HG03045 (cell line): ENCODE data around the gene ARL5C.

Experiments used
- ATAC-seq: cut with Tn5 transposase; IDR thresholded peaks from one replicate; pipeline ENCODE4 v1.9.1; 2021; ENCODE audit warnings: mild to moderate bottlenecking, moderate library complexity; ENCODE audit not compliant: unreplicated experiment

Gene ARL5C

DNA sequence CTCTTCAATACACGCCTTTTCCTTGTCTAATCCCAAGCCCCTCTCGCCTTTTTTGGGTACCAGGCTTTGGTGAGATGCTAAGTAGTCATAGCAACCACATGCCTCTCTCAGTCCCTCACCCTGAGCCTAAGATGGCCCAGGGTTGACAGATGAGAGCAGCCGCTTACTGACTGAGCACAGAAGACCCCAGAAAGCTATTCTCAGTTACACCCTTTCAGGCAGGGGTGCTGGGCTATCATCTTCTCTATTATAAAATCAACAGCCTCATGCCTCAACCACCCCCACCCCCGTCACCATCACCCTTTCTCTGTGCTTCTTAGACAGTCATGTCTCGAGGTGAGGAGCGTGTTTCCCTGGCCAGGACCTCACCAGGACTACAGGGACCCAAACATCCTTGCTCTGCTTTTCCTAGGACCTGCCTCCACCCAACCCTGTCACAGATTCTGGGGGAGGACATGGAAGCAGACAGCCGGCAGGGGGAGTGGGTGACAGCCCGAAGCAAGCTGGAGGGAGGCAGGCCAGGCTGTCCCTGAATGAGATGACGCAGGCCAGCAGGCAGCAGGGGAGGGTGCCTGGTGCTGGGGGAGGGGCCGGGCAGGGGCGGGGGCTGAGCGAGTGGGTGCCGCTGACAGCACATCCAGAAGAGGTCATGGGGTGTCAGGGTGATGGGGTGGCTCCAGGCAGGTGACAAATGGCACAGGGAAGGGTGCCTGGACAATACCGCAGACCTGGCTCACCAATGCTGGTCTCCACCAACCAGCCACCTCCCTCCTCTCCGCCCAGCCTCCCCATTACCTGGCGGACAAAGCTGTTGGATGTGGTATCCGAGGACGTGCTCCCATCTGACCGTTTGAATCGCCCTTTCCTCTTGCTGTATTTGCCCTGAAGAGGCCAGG lies 28.4 kb upstream of the ARL5C start:
- ATAC-seq = no peak

DNA sequence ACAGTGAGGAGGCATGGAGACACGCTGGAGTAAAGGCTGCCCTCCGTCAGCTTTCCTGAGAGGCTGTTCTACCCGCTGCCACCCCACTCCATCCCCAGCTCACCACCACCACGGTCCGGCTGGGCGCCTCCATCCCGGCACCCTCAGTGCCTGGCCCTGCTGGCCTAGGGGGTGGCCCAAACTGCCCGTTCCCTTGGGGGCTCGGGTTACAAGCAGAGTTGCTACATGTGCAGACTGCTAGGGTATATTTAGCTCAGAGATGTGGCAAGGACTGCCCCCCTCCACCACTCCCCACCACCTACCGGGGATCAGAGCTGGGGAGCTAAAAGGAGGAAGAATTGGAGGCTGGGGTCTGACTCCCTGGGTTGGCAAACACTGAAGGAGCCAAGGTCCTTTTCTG lies 27.4 kb upstream of the ARL5C start:
- ATAC-seq = no peak

DNA sequence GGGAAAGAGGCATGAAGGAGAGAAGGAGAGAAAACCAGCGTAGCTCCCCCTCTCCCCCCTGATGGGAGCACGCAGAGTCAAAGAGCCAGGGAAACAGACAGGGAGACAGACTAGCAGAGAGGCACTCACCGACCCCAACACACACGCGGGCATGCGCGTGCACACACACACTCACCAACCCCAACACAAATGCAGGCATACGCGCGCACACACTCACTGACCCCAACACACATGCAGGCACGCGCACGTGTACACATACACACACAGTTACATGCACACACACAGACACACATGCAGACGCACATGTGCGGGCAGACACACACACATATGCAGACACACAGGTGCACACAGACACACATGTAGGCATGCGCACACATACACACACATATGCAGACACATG lies 26.9 kb upstream of the ARL5C start:
- no peak for ATAC-seq

DNA sequence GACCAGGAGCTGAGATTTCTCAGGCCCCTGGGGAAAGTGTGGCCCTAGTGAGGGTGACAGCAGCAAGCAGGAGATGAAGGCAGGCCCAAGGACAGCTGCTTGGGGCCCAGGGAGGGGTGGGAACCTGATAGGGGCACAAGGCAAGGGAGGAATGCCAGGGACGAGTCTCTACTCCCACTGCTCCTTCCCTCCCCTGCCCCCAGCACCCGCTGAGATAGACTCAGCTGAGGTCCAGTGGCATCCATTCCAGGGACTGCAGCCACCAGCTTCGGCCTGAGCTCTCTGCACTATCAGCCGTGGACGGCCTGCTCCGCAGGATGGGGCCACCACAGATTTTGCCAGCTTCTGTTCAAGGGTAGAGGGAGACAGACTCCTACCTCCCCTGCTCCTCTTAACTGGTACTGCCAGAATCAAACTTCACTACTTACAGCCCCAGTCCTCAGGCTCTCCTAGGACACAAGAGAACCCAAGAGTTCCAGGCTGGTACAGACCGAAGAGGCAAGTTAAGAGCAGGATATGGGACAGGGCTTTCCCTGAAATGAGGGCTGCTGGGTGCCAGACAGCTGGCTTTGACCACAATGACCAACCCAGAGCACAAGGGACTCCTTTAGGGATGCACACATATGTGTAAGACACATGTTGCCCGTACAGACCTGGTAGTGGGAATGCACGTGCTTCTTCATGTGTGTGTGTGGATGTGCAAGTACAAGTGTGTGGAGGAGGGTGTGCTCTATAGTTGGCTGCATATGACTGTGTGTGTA lies 26.0 kb upstream of the ARL5C start:
- no peak for ATAC-seq

DNA sequence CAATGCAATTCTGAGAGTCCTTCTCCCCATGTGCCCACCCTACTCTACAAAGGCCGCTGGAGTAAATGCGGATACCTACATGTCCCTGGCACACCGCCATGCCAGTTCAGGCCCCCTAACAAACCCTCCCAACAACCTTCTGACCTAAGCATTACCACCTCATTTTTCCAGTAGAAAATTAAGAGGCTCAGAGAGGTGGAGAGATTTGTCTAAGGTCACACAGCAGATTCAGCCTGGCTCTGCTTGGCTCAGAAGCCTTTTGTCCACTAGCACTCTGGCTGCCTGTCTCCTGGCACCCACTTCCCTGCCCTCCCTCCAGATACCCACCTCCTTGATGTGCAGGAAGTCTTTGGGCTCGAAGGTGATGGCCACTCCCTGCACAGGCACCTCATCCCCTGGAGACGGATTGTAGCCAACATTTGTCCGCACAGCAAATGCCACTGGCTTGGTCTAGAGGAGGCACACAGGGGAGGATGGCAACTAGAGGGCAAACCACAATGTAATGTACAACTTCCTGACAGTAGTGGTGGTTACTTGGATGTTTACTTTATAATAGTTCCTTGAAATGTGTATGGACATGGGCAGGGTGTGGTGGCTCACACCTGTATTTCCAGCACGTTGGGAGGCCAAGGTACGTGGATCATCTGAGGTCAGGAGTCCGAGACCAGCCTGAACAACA lies 21.3 kb upstream of the ARL5C start:
- no peak for ATAC-seq

DNA sequence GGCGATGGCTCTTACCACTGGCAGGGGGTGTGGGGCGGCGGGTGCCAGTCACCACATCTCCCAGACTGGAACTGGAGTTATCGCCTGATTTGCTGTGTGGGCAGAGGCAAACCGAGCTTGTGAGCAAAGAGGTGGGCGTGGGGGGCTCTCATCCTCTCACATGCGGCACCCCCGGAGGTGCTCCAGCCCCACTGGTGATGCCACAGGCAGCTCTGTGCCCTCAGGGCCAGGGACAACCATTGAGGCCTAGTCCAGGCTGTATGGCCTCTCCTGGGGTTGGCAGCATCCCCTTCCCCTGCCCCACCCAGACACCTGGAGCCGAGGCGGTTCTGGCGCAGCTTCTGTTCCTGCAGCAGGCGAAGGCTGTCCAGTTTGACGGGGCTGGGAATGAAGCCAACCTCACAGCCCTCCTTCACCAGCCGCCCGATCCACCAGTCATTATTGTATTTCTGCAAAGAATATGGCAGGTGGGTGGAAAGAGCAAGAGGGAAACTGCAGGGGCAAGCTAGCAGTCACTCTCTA lies 20.6 kb upstream of the ARL5C start:
- ATAC-seq = no peak

DNA sequence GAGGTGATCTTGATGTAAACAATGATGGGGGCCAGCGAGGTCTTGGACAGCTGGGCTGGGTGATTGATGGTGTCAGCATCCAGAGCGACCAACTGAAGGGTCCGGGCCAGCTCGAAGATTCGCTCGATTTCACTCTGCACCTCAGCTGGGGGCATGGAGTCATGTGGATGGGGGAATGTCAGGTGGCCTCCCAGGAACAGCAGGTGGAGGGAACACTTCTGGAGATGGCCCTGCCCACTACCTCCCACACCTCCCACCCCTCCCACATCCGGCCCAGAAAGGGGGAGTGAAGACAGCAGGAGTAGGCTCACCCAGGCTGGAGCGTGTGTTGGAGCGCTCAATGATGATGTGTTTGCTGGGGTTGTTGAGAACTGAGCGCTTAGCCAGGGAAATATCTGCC lies 17.8 kb upstream of the ARL5C start:
- no peak for ATAC-seq

DNA sequence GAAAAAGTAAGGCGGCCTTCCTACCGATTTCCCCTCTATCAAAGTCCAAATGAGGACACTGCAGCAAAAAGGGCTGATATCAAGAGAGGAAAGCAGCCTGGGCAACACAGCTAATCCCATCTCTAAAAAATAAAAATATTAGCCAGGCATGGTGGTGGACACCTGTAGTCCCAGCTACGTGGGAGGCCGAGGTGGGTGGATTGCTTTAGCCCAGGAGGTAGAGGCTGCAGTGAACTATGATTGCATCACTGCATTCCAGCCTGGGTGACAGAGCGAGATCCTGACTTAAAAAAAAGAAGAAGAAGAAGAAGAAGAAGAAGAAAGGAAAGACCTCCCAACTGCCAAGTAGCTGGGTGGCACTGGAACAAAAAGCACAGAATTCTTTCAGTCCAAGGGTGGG lies 17.1 kb upstream of the ARL5C start:
- no peak for ATAC-seq

DNA sequence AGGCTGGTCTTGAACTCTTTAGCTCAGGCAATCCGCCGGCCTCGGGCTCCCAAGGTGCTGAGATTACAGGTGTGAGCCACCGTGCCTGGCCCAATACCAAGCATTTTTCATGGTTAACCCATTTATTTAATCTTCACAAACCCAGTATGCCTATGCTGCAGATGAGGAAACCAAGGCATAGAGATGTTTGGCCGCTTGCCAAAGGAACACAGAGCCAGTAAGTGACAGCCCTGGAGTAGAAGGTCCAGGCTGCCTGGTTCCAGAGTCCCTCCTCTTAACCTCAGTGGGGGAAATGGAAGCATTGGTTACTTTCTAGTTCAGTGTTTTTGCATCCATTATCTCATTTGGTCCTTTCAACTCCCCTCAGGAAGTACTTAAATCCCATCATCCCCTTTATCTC lies 15.3 kb upstream of the ARL5C start:
- ATAC-seq = no peak

DNA sequence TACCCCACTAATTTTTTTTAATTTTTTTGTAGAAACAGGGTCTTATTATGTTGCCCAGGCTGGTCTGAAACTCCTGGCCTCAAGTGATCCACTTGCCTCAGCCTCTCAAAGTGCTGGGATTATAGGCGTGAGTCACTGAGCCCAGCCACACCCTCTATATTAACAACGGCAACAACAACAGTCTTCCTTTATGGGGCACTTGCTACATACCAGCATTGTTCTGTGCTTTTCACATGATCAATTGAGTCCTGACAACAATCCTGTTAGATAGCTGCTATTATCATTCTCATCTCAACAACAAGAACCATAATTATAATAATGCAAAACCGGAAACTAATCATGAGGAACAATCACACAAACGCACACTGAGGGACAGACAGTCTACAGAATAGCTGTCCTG lies 12.6 kb upstream of the ARL5C start:
- no peak for ATAC-seq

DNA sequence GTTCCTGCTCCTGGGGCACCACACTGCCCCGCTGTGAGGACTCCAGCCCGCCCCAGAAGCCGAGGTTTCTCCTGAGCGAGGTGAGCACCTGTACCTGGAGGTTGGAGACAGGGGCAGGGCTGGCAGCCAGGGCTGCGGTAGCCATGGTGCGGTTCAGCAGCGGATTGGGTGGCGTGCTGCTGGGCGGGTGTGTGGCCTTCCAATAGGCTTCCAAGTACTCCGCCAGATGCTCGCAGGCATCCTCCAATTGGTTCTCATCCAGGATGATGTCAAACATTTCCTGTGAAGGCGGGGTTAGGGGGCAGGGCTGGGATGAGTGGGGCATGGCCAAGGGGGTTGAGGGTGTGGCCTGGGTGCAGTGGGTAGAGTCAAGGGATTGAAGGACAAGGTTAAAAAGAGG lies 11.3 kb upstream of the ARL5C start:
- no peak for ATAC-seq

DNA sequence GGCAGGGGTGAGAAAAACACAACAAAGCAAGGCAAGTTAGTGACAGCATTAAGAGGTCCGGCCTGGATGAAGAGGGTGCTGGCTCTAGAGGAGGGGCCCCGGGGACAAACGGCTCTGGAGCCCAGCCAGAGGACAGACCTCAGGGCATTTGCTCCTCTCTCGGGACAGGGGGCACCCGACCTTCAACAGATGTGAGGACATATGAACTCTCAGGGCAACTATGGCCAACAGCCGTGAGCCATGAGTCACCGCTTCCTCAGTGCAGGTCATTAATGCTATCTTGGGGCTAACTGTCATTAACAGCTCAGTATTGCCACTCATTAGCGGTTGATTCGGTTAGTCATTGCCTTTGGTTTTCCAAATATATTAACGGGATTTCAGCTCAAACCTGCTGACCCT lies 9.7 kb upstream of the ARL5C start:
- no peak for ATAC-seq

DNA sequence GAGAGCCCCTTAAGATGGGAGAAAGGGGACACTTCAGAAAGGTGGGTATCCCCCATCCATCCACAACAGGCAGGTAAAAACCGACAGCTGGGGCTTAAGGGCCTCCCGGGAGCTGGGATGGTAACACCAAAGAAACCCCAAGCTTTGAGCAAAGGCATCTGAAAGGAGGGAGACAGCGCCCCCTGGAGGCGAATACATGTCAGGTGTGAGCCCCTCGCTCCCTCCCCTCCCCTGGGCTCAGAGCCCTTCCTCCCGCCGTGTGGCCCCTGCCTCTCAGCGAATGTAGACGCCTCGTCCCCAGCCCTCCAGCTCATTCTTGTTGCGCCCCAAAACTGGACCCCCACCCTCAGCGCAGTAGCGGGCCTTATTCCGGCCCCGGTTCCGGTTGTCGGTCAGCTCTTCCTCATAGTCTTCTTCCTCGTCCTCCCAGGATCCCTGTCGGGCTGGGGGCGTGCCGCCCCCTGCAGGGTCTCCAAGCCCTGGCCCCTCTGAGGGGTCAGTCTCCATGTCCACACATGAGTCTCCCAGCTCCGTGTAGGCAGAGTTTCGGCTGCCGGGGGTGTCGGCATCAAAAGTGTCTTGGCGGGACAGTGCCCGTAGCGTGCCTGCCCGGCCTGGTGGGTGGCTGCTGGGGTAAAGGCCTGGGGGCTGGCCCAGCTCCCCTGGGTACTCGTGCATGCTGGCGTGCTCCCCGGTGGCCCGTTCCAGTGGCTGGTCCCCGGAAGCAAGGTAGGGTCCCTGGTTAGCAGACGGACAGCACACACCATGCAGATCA lies 9.1 kb upstream of the ARL5C start:
- no peak for ATAC-seq

DNA sequence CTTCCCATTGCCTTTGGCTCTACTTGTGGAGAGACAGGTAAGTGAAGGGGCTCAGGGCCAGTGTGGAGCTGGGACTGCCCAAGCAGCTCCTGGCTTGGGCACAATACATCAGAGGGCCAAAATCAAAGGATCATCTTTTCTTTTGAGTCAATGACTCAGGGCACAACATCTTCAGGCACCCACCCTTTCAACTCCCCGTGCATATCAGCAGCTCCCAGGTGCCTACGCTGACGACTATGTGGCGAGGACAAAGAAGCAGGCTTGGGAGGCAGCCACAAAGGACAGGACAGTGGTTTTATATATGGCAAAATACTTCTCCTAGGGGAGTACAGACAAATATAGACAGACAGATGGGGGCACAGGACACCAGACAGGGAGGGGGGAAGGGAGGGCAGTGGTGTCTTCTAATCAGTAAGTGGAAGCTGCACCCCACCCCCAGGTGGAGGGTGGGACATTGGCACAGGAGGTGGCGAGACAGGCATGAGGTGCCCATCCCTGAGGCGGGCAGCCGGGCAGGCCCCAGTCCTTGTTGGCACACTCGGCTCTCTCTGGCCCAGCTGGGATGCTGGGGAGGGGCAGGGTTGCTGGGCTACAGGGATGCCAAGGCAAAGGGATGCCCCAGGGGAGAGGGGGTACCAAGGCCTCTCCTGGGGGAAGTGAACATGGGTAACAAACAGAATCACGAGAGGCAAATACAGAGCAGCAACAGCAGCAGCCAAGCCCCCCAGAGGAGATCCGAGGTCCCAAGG lies 7.7 kb upstream of the ARL5C start:
- ATAC-seq = no peak

DNA sequence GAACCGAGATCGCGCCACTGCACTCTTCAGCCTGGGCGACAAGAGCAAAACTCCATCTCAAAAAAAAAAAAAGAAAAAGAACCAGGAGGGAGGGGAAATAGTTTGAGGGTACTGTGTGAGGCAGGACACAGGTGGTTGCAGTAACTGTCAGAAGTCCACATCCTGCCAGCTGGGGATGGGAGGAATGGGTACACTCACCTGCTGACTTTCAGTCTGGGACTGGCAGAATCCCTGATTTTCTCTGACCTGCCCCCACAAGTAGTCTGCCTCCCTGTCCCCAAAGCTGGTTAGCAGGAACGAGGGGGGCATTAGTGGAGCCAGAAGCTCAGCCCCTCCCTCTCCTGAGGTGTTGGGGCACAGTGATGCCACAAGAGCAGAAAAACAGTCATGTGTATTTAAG lies 7.1 kb upstream of the ARL5C start:
- ATAC-seq = no peak

DNA sequence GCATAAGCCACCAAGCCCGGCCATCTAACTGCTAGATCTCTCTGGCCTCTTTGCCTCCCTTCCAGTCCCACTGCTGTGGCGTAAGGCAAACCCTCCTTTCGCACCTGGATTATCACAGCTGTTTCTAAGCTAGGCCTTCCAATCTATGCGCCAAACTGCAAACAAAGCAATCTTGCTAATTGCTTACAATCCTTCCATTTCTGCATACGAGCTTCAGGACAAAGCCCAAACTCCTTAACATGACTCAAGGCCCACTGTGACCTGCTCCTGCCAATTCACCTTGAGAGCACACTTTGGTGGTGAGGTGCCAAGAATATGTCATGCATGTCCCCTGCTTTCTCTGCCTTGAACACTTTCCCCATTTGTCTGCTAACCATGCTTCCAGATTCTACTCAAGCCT lies 6.0 kb upstream of the ARL5C start:
- no peak for ATAC-seq

DNA sequence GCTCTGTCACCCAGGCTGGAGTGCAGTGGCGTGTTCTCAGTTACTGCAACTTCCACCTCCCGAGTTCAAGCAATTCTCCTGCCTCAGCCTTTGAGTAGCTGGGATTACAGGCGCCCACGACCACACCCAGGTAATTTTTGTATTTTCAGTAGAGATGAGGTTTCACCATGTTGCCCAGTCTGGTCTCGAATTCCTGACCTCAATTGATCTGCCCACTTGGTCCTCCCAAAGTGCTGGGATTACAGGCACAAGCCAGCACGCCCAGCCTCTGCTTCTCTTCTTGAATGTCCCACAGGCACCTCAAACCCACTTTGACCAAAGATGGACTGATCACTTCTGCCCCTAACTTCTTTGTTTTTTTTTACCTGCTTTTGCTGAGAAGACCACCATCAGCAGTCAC lies 4.6 kb upstream of the ARL5C start:
- no peak for ATAC-seq

DNA sequence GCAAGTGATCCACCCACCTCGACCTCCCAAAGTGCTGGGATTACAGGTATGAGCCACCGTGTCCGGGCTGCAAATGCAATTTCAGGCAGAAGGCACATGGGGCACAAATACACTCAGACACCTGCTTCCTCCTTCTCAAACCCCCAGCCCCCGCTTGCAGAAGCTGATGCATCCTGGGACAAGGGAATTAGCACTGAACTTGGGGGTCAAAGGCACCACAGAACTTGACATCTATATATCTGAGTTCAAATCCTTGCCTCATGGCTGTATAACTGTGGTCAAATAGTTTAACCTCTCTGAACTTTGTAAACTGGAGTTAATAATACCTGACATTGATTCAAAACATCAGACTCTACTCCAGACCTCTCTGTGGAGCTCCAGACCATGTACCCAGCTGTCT lies 4.1 kb upstream of the ARL5C start:
- ATAC-seq = no peak

DNA sequence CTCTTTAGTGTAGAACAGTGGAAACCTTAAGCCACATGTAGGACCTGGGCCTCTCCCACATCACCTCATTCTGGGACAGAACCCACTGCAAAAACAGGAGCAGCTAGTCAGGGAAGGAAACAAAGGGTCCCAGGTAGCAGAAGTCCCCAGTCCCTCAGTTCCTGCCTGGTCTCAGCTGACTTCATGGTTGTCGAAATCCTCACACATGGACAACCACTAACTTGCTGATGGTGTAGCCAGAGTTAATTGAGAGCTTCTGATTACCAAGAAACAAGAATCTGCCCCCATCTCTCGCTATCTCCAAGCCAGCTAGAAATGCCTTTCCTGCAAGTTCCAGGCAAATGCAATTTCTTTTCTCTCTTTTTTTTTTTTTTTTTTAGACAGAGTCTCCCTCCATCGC lies 3.6 kb upstream of the ARL5C start:
- ATAC-seq = no peak

DNA sequence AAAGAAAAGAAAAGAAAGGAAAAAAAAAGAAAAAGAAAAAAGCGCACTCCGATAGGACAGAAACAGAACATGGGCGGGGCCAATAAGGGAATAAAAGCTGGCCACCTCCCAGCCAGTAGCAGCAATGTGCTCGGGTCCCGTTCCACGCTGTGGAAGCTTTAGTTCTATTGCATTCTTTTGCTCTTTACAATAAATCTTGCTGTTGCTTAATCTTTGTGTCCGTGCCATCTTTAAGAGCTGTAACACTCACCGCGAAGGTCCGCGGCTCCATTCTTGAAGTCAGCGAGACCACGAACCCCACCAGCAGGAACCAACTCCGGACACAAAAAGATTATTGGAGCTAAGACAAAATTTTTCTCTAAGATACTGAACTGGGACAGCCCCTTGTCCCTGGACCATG lies 3.1 kb upstream of the ARL5C start:
- ATAC-seq = no peak
